GM23338 (cell line): ENCODE data around the gene KCTD2. TPM values are rescaled to one million over a fixed set of nuclear protein-coding genes. Genes with fewer than 3 reads are reported as not detected.

Experiments
- ATAC-seq: fragments of 200-7000 bp; cut with Tn5 transposase; 3 replicates; pipeline ENCODE4 v1.9.1; 2020
- DNase-seq: peaks from one replicate; pipeline ENCODE4 v3.0.0-alpha.2; 2015; ENCODE audit warnings: low spot score
- H2AFZ ChIP-seq: fragments of 200-600 bp; sonication (generic); 2 replicates; pipeline ENCODE4 v1.8.0; 2016; ENCODE audit warnings: antibody characterized with exemption, mild to moderate bottlenecking, moderate library complexity
- H3F3A ChIP-seq: fragments of 200-600 bp; sonication (generic); replicated peaks from 2 replicates; pipeline ENCODE4 v1.8.0; 2017; ENCODE audit warnings: antibody characterized with exemption, mixed run types, low read depth
- H3K27ac ChIP-seq: fragments of 200-600 bp; sonication (generic); 2 replicates; pipeline ENCODE4 v1.6.1; 2016; ENCODE audit warnings: low read depth
- H3K27me3 ChIP-seq: fragments of 200-600 bp; sonication (generic); 2 replicates; pipeline ENCODE4 v1.8.0; 2016; ENCODE audit warnings: mild to moderate bottlenecking, mixed run types, moderate library complexity; ENCODE audit not compliant: insufficient read depth
- H3K36me3 ChIP-seq: fragments of 200-600 bp; sonication (generic); 2 replicates; pipeline ENCODE4 v1.8.0; 2016; ENCODE audit warnings: mild to moderate bottlenecking; ENCODE audit not compliant: insufficient read depth
- H3K4me1 ChIP-seq: fragments of 200-600 bp; sonication (generic); 2 replicates; pipeline ENCODE4 v1.8.0; 2016; ENCODE audit warnings: mild to moderate bottlenecking, moderate library complexity; ENCODE audit not compliant: insufficient read depth
- H3K4me2 ChIP-seq: fragments of 200-600 bp; sonication (generic); 2 replicates; pipeline ENCODE4 v1.7.1; 2017; ENCODE audit warnings: mixed run types
- H3K4me3 ChIP-seq: fragments of 200-600 bp; sonication (generic); 2 replicates; pipeline ENCODE4 v1.6.1; 2016; ENCODE audit warnings: mixed run types
- H3K79me2 ChIP-seq: fragments of 200-600 bp; sonication (generic); replicated peaks from 2 replicates; pipeline ENCODE4 v1.8.0; 2017; ENCODE audit warnings: mild to moderate bottlenecking; ENCODE audit not compliant: insufficient read depth
- H3K9me2 ChIP-seq: fragments of 200-600 bp; sonication (generic); 2 replicates; pipeline ENCODE4 v1.8.0; 2017; ENCODE audit not compliant: insufficient read depth
- H4K20me1 ChIP-seq: fragments of 200-600 bp; sonication (generic); replicated peaks from 2 replicates; pipeline ENCODE4 v1.8.0; 2017; ENCODE audit warnings: mild to moderate bottlenecking; ENCODE audit not compliant: insufficient read depth
- H3K27ac Mint-ChIP-seq: 2 replicates; pipeline ENCODE4 v1.8.0; 2020; ENCODE audit warnings: inconsistent platforms, mild to moderate bottlenecking, moderate library complexity, mixed read lengths
- H3K27me3 Mint-ChIP-seq: 3 replicates; pipeline ENCODE4 v1.8.0; 2022; ENCODE audit warnings: low read depth, mild to moderate bottlenecking, moderate library complexity, mixed read lengths, inconsistent platforms; ENCODE audit not compliant: insufficient read depth, poor library complexity
- H3K36me3 Mint-ChIP-seq: 3 replicates; pipeline ENCODE4 v1.8.0; 2021; ENCODE audit warnings: low read depth, mild to moderate bottlenecking, inconsistent platforms, moderate library complexity, mixed read lengths
- H3K4me1 Mint-ChIP-seq: 3 replicates; pipeline ENCODE4 v1.8.0; 2020; ENCODE audit warnings: mild to moderate bottlenecking, inconsistent platforms, mixed read lengths
- H3K4me3 Mint-ChIP-seq: 3 replicates; pipeline ENCODE4 v1.8.0; 2021; ENCODE audit warnings: moderate library complexity, mild to moderate bottlenecking, inconsistent platforms, mixed read lengths
- H3K9me3 Mint-ChIP-seq: 3 replicates; pipeline ENCODE4 v1.8.0; 2020; ENCODE audit warnings: moderate library complexity, mild to moderate bottlenecking, inconsistent platforms, mixed read lengths
- CREB1 ChIP-seq: fragments of 250-450 bp; sonication (Bioruptor Pico); IDR thresholded peaks from 2 replicates; pipeline ENCODE4 v1.5.0; 2020; ENCODE audit warnings: low read depth, mild to moderate bottlenecking, moderate library complexity
- CTCF ChIP-seq, 2 experiments: fragments of 200-600 bp in 1 of 2; sonication (generic) in 1 of 2; conservative IDR thresholded peaks; 2 replicates each; pipeline versions ENCODE4 v1.5.1 to v1.6.1; 2016 to 2017; ENCODE audit warnings: antibody characterized with exemption in 2 of 2, low read depth in 2 of 2, mild to moderate bottlenecking in 2 of 2, moderate library complexity in 1 of 2
- ETS1 ChIP-seq: IDR thresholded peaks from 2 replicates; pipeline ENCODE4 v1.6.1; 2016; ENCODE audit warnings: antibody characterized with exemption
- EZH2 ChIP-seq: fragments of 200-600 bp; sonication (generic); IDR thresholded peaks from one replicate; pipeline ENCODE4 v1.8.0; 2017; ENCODE audit warnings: antibody characterized with exemption, mild to moderate bottlenecking, low read depth; ENCODE audit not compliant: unreplicated experiment
- ZNF114 ChIP-seq: fragments of 250-450 bp; sonication (Bioruptor Pico); IDR thresholded peaks from 2 replicates; pipeline ENCODE4 v1.5.0; 2020; ENCODE audit warnings: mild to moderate bottlenecking, moderate library complexity
- ZNF331 ChIP-seq: fragments of 250-450 bp; sonication (Bioruptor Pico); IDR thresholded peaks from 2 replicates; pipeline ENCODE4 v1.5.0; 2020; ENCODE audit warnings: low read depth, mild to moderate bottlenecking, moderate library complexity
- ZNF462 ChIP-seq: fragments of 250-450 bp; sonication (Bioruptor Pico); IDR thresholded peaks from 2 replicates; pipeline ENCODE4 v1.5.0; 2020; ENCODE audit warnings: mild to moderate bottlenecking, moderate library complexity
- polyA plus RNA-seq: library from polyadenylated mRNA; unstranded; fragments of >200 nt; fragmentation: Nextera tagmentation; extraction: Ambion mirVana; gene quantifications from 2 replicates; pipeline ENCODE4 v1.2.1, GENCODE V29; 2016
- total RNA-seq: library from RNA; depleted of rRNA; stranded (reverse); fragments of >200 nt; shearing (Covaris generic); gene quantifications from 2 replicates; pipeline ENCODE4 v1.2.3, GENCODE V29; 2014

Gene KCTD2
- total and polyA plus RNA-seq, 2 experiments from 2014 or later = 7.4 to 30.0 TPM

- TF ChIP-seq ETS1 = no peak
- TF ChIP-seq CTCF (conservative IDR thresholded peaks at IDR 0.05; ENCODE audit: low read depth in 2 of 2) = no peak
Measured at GRCh38 chr17:75093548-75094158, 46.6 kb downstream of the KCTD2 start (continued).

- no peak overlapping the region for H3K4me3 Mint-ChIP-seq
- no peak for ATAC-seq
Measured at GRCh38 chr17:75094871-75095399, 47.9 kb downstream of the KCTD2 start.

GRCh38 chr17:75096082-75096625, 49.1 kb downstream of the KCTD2 start:
- Mint-ChIP-seq H3K36me3 (peaks cover 27% of the 10 kb centered on the region), H3K4me1 (peaks cover 19% of the 10 kb centered on the region), H3K27ac (peak overlapping the region; percentile 86), H3K27me3 (peaks cover 19% of the 10 kb centered on the region), H3K4me3 (no peak overlapping the region), H3K9me3 (no peaks in the 10 kb centered on the region; the same call in 2 of the 3 replicates)
- H3K4me1 ChIP-seq = peaks cover 6% of the 10 kb centered on the region
- H3K9me2 ChIP-seq = no peaks in the 10 kb centered on the region
- H3K36me3 ChIP-seq = no peaks in the 10 kb centered on the region
- ATAC-seq (peak; percentile 61), DNase-seq (peak; percentile 57)
- no peak overlapping the region for H3K4me2 ChIP-seq
- 0 out of 2 replicates have a peak, but pooled peaks cover 14% of the 10 kb centered on the region for H3F3A ChIP-seq
- H3K27me3 ChIP-seq = no peaks in the 10 kb centered on the region
- H2AFZ ChIP-seq = no peak overlapping the region
- no peak overlapping the region for H3K27ac ChIP-seq
- H3K4me3 ChIP-seq = no peak overlapping the region
- peaks cover 11% of the 10 kb centered on the region; the same call in 1 of the 2 replicates for H3K79me2 ChIP-seq
- no peaks in the 10 kb centered on the region; the same call in 1 of the 2 replicates for H4K20me1 ChIP-seq
- no peak for TF ChIP-seq ZNF462 (CRISPR knock-in tag)

More at GRCh38 chr17:75094871-75095399, 47.9 kb downstream of the KCTD2 start:
- Mint-ChIP-seq H3K4me1 (peaks cover 29% of the 10 kb centered on the region), H3K27ac (no peak overlapping the region), H3K9me3 (no peaks in the 10 kb centered on the region; the same call in 2 of the 3 replicates), H3K36me3 (peaks cover 18% of the 10 kb centered on the region), H3K27me3 (peaks cover 17% of the 10 kb centered on the region)
- Histone ChIP-seq H3K4me2 (no peak overlapping the region), H3K27ac (no peak overlapping the region), H3K9me2 (no peaks in the 10 kb centered on the region), H2AFZ (no peak overlapping the region), H3K27me3 (no peaks in the 10 kb centered on the region), H3K79me2 (peaks cover 11% of the 10 kb centered on the region; the same call in 1 of the 2 replicates), H3K4me3 (no peak overlapping the region), H3K36me3 (no peaks in the 10 kb centered on the region), H3F3A (0 out of 2 replicates have a peak, but pooled peaks cover 21% of the 10 kb centered on the region), H4K20me1 (no peaks in the 10 kb centered on the region; the same call in 1 of the 2 replicates), H3K4me1 (peaks cover 13% of the 10 kb centered on the region)
- no peak for DNase-seq
- TF ChIP-seq ZNF114 (CRISPR knock-in tag) = no peak
- TF ChIP-seq ZNF331 (CRISPR knock-in tag) = no peak
- no peak for TF ChIP-seq CREB1
- TF ChIP-seq EZH2 = no peak
